HEK293T (cell line): Measurements from ENCODE around the gene GET3.

Experiments
- CTCF ChIA-PET: fragments of 350-600 bp; formaldehyde crosslinking; extraction: SDS; loops from one replicate; lab custom pipeline; 2021; ENCODE audit warnings: antibody characterized with exemption, inconsistent platforms; lab: Yijun Ruan, JAX
- POLR2A ChIA-PET: fragments of 350-600 bp; formaldehyde crosslinking; extraction: SDS; loops from one replicate; lab custom pipeline; 2020; ENCODE audit warnings: antibody characterized with exemption, inconsistent platforms; lab: Yijun Ruan, JAX
- DNase-seq: peaks from one replicate; pipeline ENCODE4 v3.0.0; 2012; ENCODE audit warnings: mixed read lengths; ENCODE audit errors: extremely low spot score
- ARNT ChIP-seq: fragments of 450-650 bp; IDR thresholded peaks from 2 replicates; pipeline ENCODE4 v1.6.1; 2017; ENCODE audit warnings: mild to moderate bottlenecking
- BHLHE40 ChIP-seq: fragments of 450-650 bp; IDR thresholded peaks from 2 replicates; pipeline ENCODE4 v1.6.1; 2016; ENCODE audit warnings: mild to moderate bottlenecking, moderate library complexity, borderline replicate concordance
- CTBP1 ChIP-seq: fragments of 450-650 bp; IDR thresholded peaks from 2 replicates; pipeline ENCODE4 v1.6.1; 2016; ENCODE audit warnings: borderline replicate concordance
- ELF4 ChIP-seq: fragments of 450-650 bp; IDR thresholded peaks from 2 replicates; pipeline ENCODE4 v1.6.1; 2017; ENCODE audit warnings: antibody characterized with exemption
- FOXA1 ChIP-seq: fragments of 450-650 bp; IDR thresholded peaks from 2 replicates; pipeline ENCODE4 v1.6.1; 2016; ENCODE audit warnings: mild to moderate bottlenecking
- FOXK2 ChIP-seq: fragments of 450-650 bp; IDR thresholded peaks from 2 replicates; pipeline ENCODE4 v1.6.1; 2016; ENCODE audit warnings: mild to moderate bottlenecking
- FOXM1 ChIP-seq: fragments of 450-650 bp; IDR thresholded peaks from 2 replicates; pipeline ENCODE4 v1.6.1; 2017; ENCODE audit warnings: mild to moderate bottlenecking, borderline replicate concordance
- HDGF ChIP-seq: fragments of 450-650 bp; IDR thresholded peaks from 2 replicates; pipeline ENCODE4 v1.6.1; 2017; ENCODE audit warnings: antibody characterized with exemption, borderline replicate concordance
- L3MBTL2 ChIP-seq: fragments of 450-650 bp; conservative IDR thresholded peaks from 2 replicates; pipeline ENCODE4 v1.6.1; 2016; ENCODE audit warnings: mild to moderate bottlenecking
- LEF1 ChIP-seq: fragments of 450-650 bp; IDR thresholded peaks from 2 replicates; pipeline ENCODE4 v1.6.1; 2017; ENCODE audit warnings: mild to moderate bottlenecking, borderline replicate concordance
- NFRKB ChIP-seq: fragments of 450-650 bp; IDR thresholded peaks from 2 replicates; pipeline ENCODE4 v1.6.1; 2016; ENCODE audit warnings: mild to moderate bottlenecking, moderate library complexity
- PKNOX1 ChIP-seq: fragments of 450-650 bp; IDR thresholded peaks from 2 replicates; pipeline ENCODE4 v1.6.1; 2016
- SP1 ChIP-seq: fragments of 450-650 bp; IDR thresholded peaks from 2 replicates; pipeline ENCODE4 v1.6.1; 2017
- SUZ12 ChIP-seq: fragments of 450-650 bp; IDR thresholded peaks from 2 replicates; pipeline ENCODE4 v1.6.1; 2016; ENCODE audit warnings: mild to moderate bottlenecking
- TARDBP ChIP-seq: fragments of 450-650 bp; IDR thresholded peaks from 2 replicates; pipeline ENCODE4 v1.6.1; 2016
- ZNF384 ChIP-seq: fragments of 450-650 bp; IDR thresholded peaks from 2 replicates; pipeline ENCODE4 v1.6.1; 2016

Gene GET3

GRCh38 chr19:12783291-12783848, 46.1 kb downstream of the GET3 start:
- ChIA-PET POLR2A (interaction anchor here (2.6 kb wide), 1 partner anchor 9 kb away, joined by 26 read pairs; the partner anchor contains the start of gene JUNB), CTCF (interaction anchor here (0.9 to 1.3 kb wide), 3 partner anchors 9 to 26 kb away, joined by 3 read pairs; no protein-coding TSS in a partner anchor)
- no peak for TF ChIP-seq SP1
- no peak for TF ChIP-seq FOXK2
- TF ChIP-seq BHLHE40, result no peak
- no peak for TF ChIP-seq LEF1
- TF ChIP-seq CTBP1, result no peak
- DNase-seq, result no peak

- ChIA-PET CTCF (interaction anchor here (1.3 kb wide), 1 partner anchor 12 kb away, joined by 3 read pairs; no protein-coding TSS in a partner anchor), POLR2A (interaction anchor here (2.6 kb wide), 1 partner anchor 8 kb away, joined by 26 read pairs; the partner anchor contains the start of gene JUNB)
- DNase-seq, result no peak
- TF ChIP-seq HDGF (no peak), SP1 (no peak)
These were observed 46.6 kb downstream of the GET3 start for GRCh38 chr19:12783849-12784393.

GRCh38 chr19:12784394-12784870, 47.1 kb downstream of the GET3 start:
- ChIA-PET POLR2A (no interaction called here), CTCF (no interaction called here)
- TF ChIP-seq ELF4 (no peak), CTBP1 (no peak), ARNT (no peak), LEF1 (no peak), FOXA1 (no peak), PKNOX1 (no peak), NFRKB (no peak), FOXM1 (no peak), TARDBP (no peak), L3MBTL2 (no peak), ZNF384 (no peak), SP1 (no peak), BHLHE40 (no peak), SUZ12 (no peak), FOXK2 (no peak), HDGF (no peak)
- no peak for DNase-seq

GRCh38 chr19:12784871-12785430, 47.7 kb downstream of the GET3 start:
- no peak for TF ChIP-seq NFRKB
- TF ChIP-seq TARDBP, result peak; percentile 71
- POLR2A ChIA-PET, result no interaction called here
- DNase-seq, result no peak
- CTCF ChIA-PET, result no interaction called here

GRCh38 chr19:12785431-12786031, 48.2 kb downstream of the GET3 start:
- ChIA-PET CTCF (no interaction called here), POLR2A (no interaction called here)
- DNase-seq, result no peak
- TF ChIP-seq LEF1 (no peak), SP1 (no peak), L3MBTL2 (no peak), BHLHE40 (no peak), HDGF (no peak), FOXA1 (no peak), ZNF384 (no peak), NFRKB (no peak), FOXK2 (no peak), CTBP1 (no peak)

GRCh38 chr19:12786141-12786870, 49.0 kb downstream of the GET3 start:
- TF ChIP-seq ZNF384 (no peak), SP1 (no peak), TARDBP (no peak), ELF4 (no peak), FOXM1 (no peak), LEF1 (no peak), SUZ12 (no peak), BHLHE40 (no peak), HDGF (no peak), PKNOX1 (no peak), FOXK2 (no peak), L3MBTL2 (no peak), FOXA1 (no peak), CTBP1 (no peak), NFRKB (no peak)
- CTCF ChIA-PET, result no interaction called here
- POLR2A ChIA-PET, result no interaction called here
- DNase-seq, result no peak
